ENCODE results near the gene CACNA1E. TPM values are rescaled to one million over a fixed set of nuclear protein-coding genes. Genes with fewer than 3 reads are reported as not detected.

CACNA1E gene
- total RNA-seq, 1 experiment from 2014 or later, result not detected

GRCh38 chr1:181661569-181661968 lies 178.3 kb downstream of the CACNA1E start:
- TF ChIP-seq EZH2 (IDR thresholded peaks at IDR 0.05; ENCODE audit: borderline replicate concordance, low read depth, low read length, poor library complexity, severe bottlenecking), result no peak
- TF ChIP-seq, protein P1, sequence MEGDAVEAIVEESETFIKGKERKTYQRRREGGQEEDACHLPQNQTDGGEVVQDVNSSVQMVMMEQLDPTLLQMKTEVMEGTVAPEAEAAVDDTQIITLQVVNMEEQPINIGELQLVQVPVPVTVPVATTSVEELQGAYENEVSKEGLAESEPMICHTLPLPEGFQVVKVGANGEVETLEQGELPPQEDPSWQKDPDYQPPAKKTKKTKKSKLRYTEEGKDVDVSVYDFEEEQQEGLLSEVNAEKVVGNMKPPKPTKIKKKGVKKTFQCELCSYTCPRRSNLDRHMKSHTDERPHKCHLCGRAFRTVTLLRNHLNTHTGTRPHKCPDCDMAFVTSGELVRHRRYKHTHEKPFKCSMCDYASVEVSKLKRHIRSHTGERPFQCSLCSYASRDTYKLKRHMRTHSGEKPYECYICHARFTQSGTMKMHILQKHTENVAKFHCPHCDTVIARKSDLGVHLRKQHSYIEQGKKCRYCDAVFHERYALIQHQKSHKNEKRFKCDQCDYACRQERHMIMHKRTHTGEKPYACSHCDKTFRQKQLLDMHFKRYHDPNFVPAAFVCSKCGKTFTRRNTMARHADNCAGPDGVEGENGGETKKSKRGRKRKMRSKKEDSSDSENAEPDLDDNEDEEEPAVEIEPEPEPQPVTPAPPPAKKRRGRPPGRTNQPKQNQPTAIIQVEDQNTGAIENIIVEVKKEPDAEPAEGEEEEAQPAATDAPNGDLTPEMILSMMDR (conservative IDR thresholded peaks at IDR 0.05; ENCODE audit: low read depth, low read length), result no peak
- Histone ChIP-seq H3K9me3 (ENCODE audit: low read depth, low read length, poor library complexity, severe bottlenecking) (no peaks in the 10 kb centered on the region), H3K27ac (ENCODE audit: low read depth, low read length, poor library complexity, severe bottlenecking) (no peak overlapping the region), H3K36me3 (ENCODE audit: insufficient read depth, low read length, poor library complexity, severe bottlenecking) (no peaks in the 10 kb centered on the region), H3K4me3 (ENCODE audit: low read depth, low read length, poor library complexity, severe bottlenecking) (no peak overlapping the region), H3K27me3 (replicated peaks; ENCODE audit: insufficient read depth, low read depth, low read length, poor library complexity) (peaks cover 27% of the 10 kb centered on the region), H3K4me1 (ENCODE audit: insufficient read depth, low read length, poor library complexity, severe bottlenecking) (no peaks in the 10 kb centered on the region)
- intact Hi-C loops (cut with micrococcal nuclease; ENCODE audit: unreplicated experiment), result no loop called here
- DNase-seq (ENCODE audit: low spot score), result no peak
- no TSS peak for BruUV-seq (replicated peaks)
- ChIA-PET POLR2A (ENCODE audit: low non-redundant PET) (no interaction called here), CTCF (no interaction called here)

GRCh38 chr1:181662606-181663005 lies 179.3 kb downstream of the CACNA1E start:
- no TSS peak for BruUV-seq (replicated peaks)
- H3K36me3 ChIP-seq (ENCODE audit: insufficient read depth, low read length, poor library complexity, severe bottlenecking), result no peaks in the 10 kb centered on the region
- POLR2A ChIA-PET (ENCODE audit: low non-redundant PET), result no interaction called here
- H3K4me3 ChIP-seq (ENCODE audit: low read depth, low read length, poor library complexity, severe bottlenecking), result no peak overlapping the region
- intact Hi-C loops (cut with micrococcal nuclease; ENCODE audit: unreplicated experiment), result no loop called here
- DNase-seq (ENCODE audit: low spot score), result no peak
- no peaks in the 10 kb centered on the region for H3K4me1 ChIP-seq (ENCODE audit: insufficient read depth, low read length, poor library complexity, severe bottlenecking)
- no peaks in the 10 kb centered on the region for H3K9me3 ChIP-seq (ENCODE audit: low read depth, low read length, poor library complexity, severe bottlenecking)
- CTCF ChIA-PET, result no interaction called here
- peaks cover 31% of the 10 kb centered on the region for H3K27me3 ChIP-seq (replicated peaks; ENCODE audit: insufficient read depth, low read depth, low read length, poor library complexity)
- TF ChIP-seq EZH2 (IDR thresholded peaks at IDR 0.05; ENCODE audit: borderline replicate concordance, low read depth, low read length, poor library complexity, severe bottlenecking), result no peak
- H3K27ac ChIP-seq (ENCODE audit: low read depth, low read length, poor library complexity, severe bottlenecking), result no peak overlapping the region

DNA sequence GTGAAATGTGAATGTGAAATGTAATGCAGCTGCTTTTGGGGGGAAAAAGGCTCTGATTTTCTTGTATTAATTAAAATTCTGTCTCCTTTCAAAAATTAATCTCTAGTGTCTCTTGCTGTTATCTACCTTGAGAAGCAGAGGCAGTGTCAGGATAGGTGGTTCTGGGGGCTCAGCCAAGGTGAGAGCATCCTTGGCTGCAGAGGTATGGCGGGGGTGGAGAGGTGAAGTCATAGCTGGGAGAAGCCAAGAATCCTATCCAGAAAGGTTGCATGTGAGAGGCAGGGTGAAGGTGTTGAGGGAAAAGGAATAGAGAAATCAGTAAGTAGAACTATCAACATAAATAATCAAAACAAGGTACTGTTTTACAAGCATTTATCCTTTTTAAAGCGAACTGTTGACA lies 181.2 kb downstream of the CACNA1E start:
- H3K4me1 ChIP-seq (ENCODE audit: insufficient read depth, low read length, poor library complexity, severe bottlenecking), result no peaks in the 10 kb centered on the region
- ChIA-PET POLR2A (ENCODE audit: low non-redundant PET) (no interaction called here), CTCF (no interaction called here)
- H3K27me3 ChIP-seq (replicated peaks; ENCODE audit: insufficient read depth, low read depth, low read length, poor library complexity), result peaks cover 31% of the 10 kb centered on the region
- no peak overlapping the region for H3K27ac ChIP-seq (ENCODE audit: low read depth, low read length, poor library complexity, severe bottlenecking)
- H3K36me3 ChIP-seq (ENCODE audit: insufficient read depth, low read length, poor library complexity, severe bottlenecking), result no peaks in the 10 kb centered on the region
- no TSS peak for BruUV-seq (replicated peaks)
- intact Hi-C loops (cut with micrococcal nuclease; ENCODE audit: unreplicated experiment), result no loop called here
- no peak for DNase-seq (ENCODE audit: low spot score)
- no peak overlapping the region for H3K4me3 ChIP-seq (ENCODE audit: low read depth, low read length, poor library complexity, severe bottlenecking)
- TF ChIP-seq, protein P1 (conservative IDR thresholded peaks at IDR 0.05; ENCODE audit: low read depth, low read length), result no peak
- H3K9me3 ChIP-seq (ENCODE audit: low read depth, low read length, poor library complexity, severe bottlenecking), result no peaks in the 10 kb centered on the region

GRCh38 chr1:181669246-181669645 lies 185.9 kb downstream of the CACNA1E start:
- no peaks in the 10 kb centered on the region for H3K36me3 ChIP-seq (ENCODE audit: insufficient read depth, low read length, poor library complexity, severe bottlenecking)
- H3K4me3 ChIP-seq (ENCODE audit: low read depth, low read length, poor library complexity, severe bottlenecking), result no peak overlapping the region
- H3K4me1 ChIP-seq (ENCODE audit: insufficient read depth, low read length, poor library complexity, severe bottlenecking), result no peaks in the 10 kb centered on the region
- H3K27me3 ChIP-seq (replicated peaks; ENCODE audit: insufficient read depth, low read depth, low read length, poor library complexity), result peaks cover 19% of the 10 kb centered on the region
- POLR2A ChIA-PET (ENCODE audit: low non-redundant PET), result no interaction called here
- intact Hi-C loops (cut with micrococcal nuclease; ENCODE audit: unreplicated experiment), result no loop called here
- TF ChIP-seq, protein P1 (conservative IDR thresholded peaks at IDR 0.05; ENCODE audit: low read depth, low read length), result no peak
- no peak for TF ChIP-seq EZH2 (IDR thresholded peaks at IDR 0.05; ENCODE audit: borderline replicate concordance, low read depth, low read length, poor library complexity, severe bottlenecking)
- no TSS peak for BruUV-seq (replicated peaks)
- H3K27ac ChIP-seq (ENCODE audit: low read depth, low read length, poor library complexity, severe bottlenecking), result no peak overlapping the region
- CTCF ChIA-PET, result no interaction called here
- DNase-seq (ENCODE audit: low spot score), result no peak
- H3K9me3 ChIP-seq (ENCODE audit: low read depth, low read length, poor library complexity, severe bottlenecking), result no peaks in the 10 kb centered on the region
